Activated CD8-positive, alpha-beta T cell treated with anti-CD3 and anti-CD28 coated beads for 36 hours (primary cell): ENCODE data around the gene CHD2. TPM values are rescaled to one million over a fixed set of nuclear protein-coding genes. Genes with fewer than 3 reads are reported as not detected.

Experiments used
- ATAC-seq: fragments of 200-7000 bp; cut with Tn5 transposase; one replicate; pipeline ENCODE4 v1.10.0; 2021; ENCODE audit warnings: mild to moderate bottlenecking, moderate library complexity
- CTCF ChIA-PET: fragments of 350-600 bp; sonication (Branson Sonifier 250); formaldehyde crosslinking; loops from one replicate; lab custom pipeline; 2021; ENCODE audit warnings: antibody characterized with exemption; lab: Charles Lee
- POLR2A ChIA-PET: fragments of 350-600 bp; sonication (Branson Sonifier 250); formaldehyde crosslinking; loops from one replicate; lab custom pipeline; 2021; ENCODE audit warnings: antibody characterized with exemption; lab: Charles Lee
- DNase-seq: peaks from one replicate; pipeline ENCODE4 v3.0.0-alpha.2; 2020
- H3K27ac Mint-ChIP-seq: one replicate; pipeline ENCODE4 v1.8.0; 2021; ENCODE audit warnings: mild to moderate bottlenecking, mixed read lengths
- H3K27me3 Mint-ChIP-seq: one replicate; pipeline ENCODE4 v1.8.0; 2021; ENCODE audit warnings: mixed read lengths
- H3K36me3 Mint-ChIP-seq: one replicate; pipeline ENCODE4 v1.8.0; 2021; ENCODE audit warnings: low read depth, mixed read lengths
- H3K4me1 Mint-ChIP-seq: one replicate; pipeline ENCODE4 v1.8.0; 2021; ENCODE audit warnings: low read depth, mixed read lengths
- H3K4me3 Mint-ChIP-seq: one replicate; pipeline ENCODE4 v1.8.0; 2021; ENCODE audit warnings: mild to moderate bottlenecking, moderate library complexity, mixed read lengths
- H3K9me3 Mint-ChIP-seq: one replicate; pipeline ENCODE4 v1.8.0; 2021; ENCODE audit warnings: mixed read lengths
- CTCF ChIP-seq: fragments of 200-600 bp; IDR thresholded peaks from one replicate; pipeline ENCODE4 v1.8.0; 2022; ENCODE audit warnings: antibody characterized with exemption, mild to moderate bottlenecking
- intact Hi-C: fragments of 100-400 bp; cut with micrococcal nuclease; formaldehyde crosslinking; loops from one replicate; pipeline ENCODE4 v1.10.0; 2022
- total RNA-seq, 2 experiments: library from RNA; stranded (reverse); gene quantifications; one replicate each; pipeline ENCODE4 v1.2.3, GENCODE V29; 2021

The CHD2 gene
- total RNA-seq, 2 experiments from 2014 or later: 124 to 138 TPM

- Mint-ChIP-seq H3K9me3 (peaks cover 4% of the 10 kb centered on the region), H3K36me3 (peaks cover 83% of the 10 kb centered on the region), H3K27ac (peak overlapping the region; percentile 87), H3K4me1 (peaks cover 49% of the 10 kb centered on the region), H3K4me3 (peak overlapping the region; percentile 99), H3K27me3 (no peaks in the 10 kb centered on the region)
- TF ChIP-seq CTCF: no peak
- ChIA-PET CTCF (interaction anchor here (0.6 to 3.6 kb wide), 3 partner anchors 12 to 76 kb away, joined by 3 to 24 read pairs (median 11); partner anchors contain the start of gene CHD2), POLR2A (interaction anchor here (1.0 to 19.7 kb wide), 5 partner anchors 8 to 78 kb away, joined by 4 to 642 read pairs (median 6); partner anchors contain the start of gene CHD2)
- no peak for DNase-seq
- no peak for ATAC-seq
- intact Hi-C loops: no loop called here
Observed at GRCh38 chr15:92887869-92888268, 12.3 kb upstream of the CHD2 start.

GRCh38 chr15:92889390-92890107 is 10.6 kb upstream of the CHD2 start:
- DNase-seq (no peak), ATAC-seq (peak; percentile 53)
- intact Hi-C loops: no loop called here
- Mint-ChIP-seq H3K27me3 (no peaks in the 10 kb centered on the region), H3K27ac (peak overlapping the region; percentile 93), H3K9me3 (peaks cover 6% of the 10 kb centered on the region), H3K4me1 (peaks cover 64% of the 10 kb centered on the region), H3K4me3 (peak overlapping the region; percentile 69), H3K36me3 (peaks cover 83% of the 10 kb centered on the region)
- ChIA-PET CTCF (interaction anchor here (0.9 to 3.6 kb wide), 5 partner anchors 8 to 67 kb away, joined by 3 to 24 read pairs (median 5); partner anchors contain the start of gene CHD2), POLR2A (interaction anchor here (0.7 to 19.7 kb wide), 10 partner anchors 8 to 80 kb away, joined by 3 to 642 read pairs (median 5); partner anchors contain the start of gene CHD2)
- TF ChIP-seq CTCF: no peak

GRCh38 chr15:92891533-92892200 is 8.5 kb upstream of the CHD2 start:
- peaks cover 6% of the 10 kb centered on the region for H3K9me3 Mint-ChIP-seq
- no peaks in the 10 kb centered on the region for H3K27me3 Mint-ChIP-seq
- ATAC-seq (no peak), DNase-seq (no peak)
- peak overlapping the region; percentile 69 for H3K4me3 Mint-ChIP-seq
- H3K27ac Mint-ChIP-seq: peak overlapping the region; percentile 77
- ChIA-PET POLR2A (interaction anchor here (0.6 to 19.7 kb wide), 5 partner anchors 9 to 82 kb away, joined by 3 to 642 read pairs (median 41); partner anchors contain the start of gene CHD2), CTCF (interaction anchor here (1.8 kb wide), 1 partner anchor 9 kb away, joined by 5 read pairs; the partner anchor contains the start of gene CHD2)
- intact Hi-C loops: no loop called here
- peaks cover 79% of the 10 kb centered on the region for H3K36me3 Mint-ChIP-seq
- H3K4me1 Mint-ChIP-seq: peaks cover 76% of the 10 kb centered on the region
- no peak for TF ChIP-seq CTCF

- H3K27ac Mint-ChIP-seq: no peak overlapping the region
- POLR2A ChIA-PET: interaction anchor here (1.0 to 19.7 kb wide), 5 partner anchors 9 to 82 kb away, joined by 3 to 642 read pairs (median 41); partner anchors contain the start of gene CHD2
- intact Hi-C loops: no loop called here
- no peak for ATAC-seq
- H3K9me3 Mint-ChIP-seq: peaks cover 6% of the 10 kb centered on the region
- no peaks in the 10 kb centered on the region for H3K27me3 Mint-ChIP-seq
- no peak for DNase-seq
- no peak overlapping the region for H3K4me3 Mint-ChIP-seq
- peaks cover 76% of the 10 kb centered on the region for H3K4me1 Mint-ChIP-seq
- peaks cover 79% of the 10 kb centered on the region for H3K36me3 Mint-ChIP-seq
- TF ChIP-seq CTCF: no peak
- CTCF ChIA-PET: interaction anchor here (1.8 kb wide), 1 partner anchor 8 kb away, joined by 5 read pairs; the partner anchor contains the start of gene CHD2
Observed at GRCh38 chr15:92892201-92892555, 7.9 kb upstream of the CHD2 start.
